Uterus (tissue), 4 donors: Measurements from ENCODE around the gene SNX9. TPM values are rescaled to one million over a fixed set of nuclear protein-coding genes. Genes with fewer than 3 reads are reported as not detected.

Source experiments
- DNase-seq, 2 donors: peaks; one replicate each; pipeline ENCODE4 v3.0.0-alpha.2; 2019 to 2020
- H3K27ac ChIP-seq, 2 donors: fragments of 200-600 bp; sonication (generic); 1 replicate in 1 of 2; 2 replicates in 1 of 2; pipeline ENCODE4 v1.5.1; 2016 to 2018
- H3K27me3 ChIP-seq, 2 donors: fragments of 200-600 bp; sonication (generic); one replicate each; pipeline ENCODE4 v1.5.1; 2018 to 2019; ENCODE audit warnings: control low read depth in 1 of 2
- H3K36me3 ChIP-seq, 2 donors: fragments of 200-600 bp; sonication (generic); one replicate each; pipeline ENCODE4 v1.5.1; 2019; ENCODE audit warnings: control low read depth in 1 of 2
- H3K4me1 ChIP-seq, 2 donors: fragments of 200-600 bp; sonication (generic); one replicate each; pipeline ENCODE4 v1.5.1; 2018 to 2019; ENCODE audit warnings: control low read depth in 1 of 2
- H3K4me3 ChIP-seq, 2 donors: fragments of 200-600 bp; sonication (generic); 1 replicate in 1 of 2; 2 replicates in 1 of 2; pipeline ENCODE4 v1.5.1; 2018 to 2019; ENCODE audit warnings: mild to moderate bottlenecking in 1 of 2
- H3K9me3 ChIP-seq, 2 donors: fragments of 200-600 bp; sonication (generic); one replicate each; pipeline ENCODE4 v1.5.1; 2019; ENCODE audit warnings: control low read depth in 1 of 2
- CTCF ChIP-seq, 4 experiments: fragments of 200-600 bp in 2 of 4; fragments of 450-650 bp in 2 of 4; sonication (generic) in 2 of 4; IDR thresholded peaks; one replicate each; pipeline ENCODE4 v1.5.1; 2016 to 2019; ENCODE audit warnings: antibody characterized with exemption in 4 of 4, mild to moderate bottlenecking in 2 of 4, moderate library complexity in 1 of 4
- POLR2A ChIP-seq, 2 donors: fragments of 450-650 bp; IDR thresholded peaks; one replicate each; pipeline ENCODE4 v1.6.1; 2016; ENCODE audit warnings: antibody characterized with exemption in 2 of 2, mild to moderate bottlenecking in 1 of 2, moderate library complexity in 1 of 2
- intact Hi-C: fragments of 100-400 bp; cut with DNase I; formaldehyde crosslinking; loops from one replicate; pipeline ENCODE4 v1.15.1; 2023; ENCODE audit warnings: low total_unique reads
- total RNA-seq, 4 donors: library from RNA; depleted of rRNA in 3 of 4; stranded (reverse); fragments of >200 nt in 3 of 4; gene quantifications; one replicate each; pipeline versions ENCODE4 v1.1.0 to v1.2.4, GENCODE V29; 2014 to 2023
- donor health status: DM: yes; HTN: yes; CAD: no.

SNX9 gene
- total RNA-seq, 4 donors from 2014 or later = 31.0 to 65.9 (median 50.5) TPM

DNA sequence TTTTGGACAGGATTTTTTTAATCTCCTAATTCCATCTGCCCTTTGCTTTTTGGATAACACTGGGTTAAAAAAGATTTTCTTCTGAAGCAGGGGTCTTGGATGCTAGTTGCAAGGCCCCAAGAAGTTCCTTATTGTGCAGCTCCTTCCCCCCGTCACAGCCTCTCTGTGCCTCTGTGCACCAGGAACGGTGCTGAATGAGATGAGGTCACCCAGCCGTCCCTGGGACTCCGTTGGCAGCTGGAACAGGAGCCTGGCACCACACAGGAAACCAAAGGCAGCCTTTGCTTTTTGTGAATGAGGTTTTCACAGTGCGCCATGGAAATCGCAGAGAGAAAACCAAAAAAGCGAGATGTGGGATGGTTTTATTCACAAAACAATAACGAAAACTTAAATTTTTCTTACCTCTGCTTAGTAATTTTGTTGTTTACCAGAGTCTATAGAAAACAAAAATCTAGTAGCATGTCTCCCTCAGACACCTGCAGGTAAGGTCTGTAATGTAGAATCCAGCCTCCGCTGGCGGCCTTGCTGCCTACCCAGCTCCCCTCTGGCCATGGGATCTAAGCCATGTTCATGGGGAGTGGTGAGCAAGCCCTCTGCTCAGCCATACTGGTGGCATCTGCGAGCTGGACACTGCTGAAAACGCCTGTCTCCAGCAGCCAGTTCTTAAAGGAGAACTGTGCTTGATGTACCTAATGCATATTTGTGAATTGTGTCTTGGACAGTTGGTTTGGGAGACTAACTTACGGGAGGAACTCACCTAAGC is 118.2 kb downstream of the SNX9 start:
- H3K4me3 ChIP-seq = no peak overlapping the region
- intact Hi-C loops = no loop called here
- H3K27ac ChIP-seq = no peak overlapping the region
- no peaks in the 10 kb centered on the region for H3K9me3 ChIP-seq
- no peak for DNase-seq
- TF ChIP-seq CTCF (IDR thresholded peaks at IDR 0.05) = no peak
- no peak for TF ChIP-seq POLR2A (IDR thresholded peaks at IDR 0.05)
- H3K4me1 ChIP-seq = no peaks in the 10 kb centered on the region
- H3K36me3 ChIP-seq = no peaks in the 10 kb centered on the region
- H3K27me3 ChIP-seq = no peaks in the 10 kb centered on the region

- TF ChIP-seq CTCF (IDR thresholded peaks at IDR 0.05) (no peak), POLR2A (IDR thresholded peaks at IDR 0.05) (no peak)
- DNase-seq = no peak
- Histone ChIP-seq H3K36me3 (no peaks in the 10 kb centered on the region), H3K27me3 (no peaks in the 10 kb centered on the region), H3K4me1 (no peaks in the 10 kb centered on the region), H3K9me3 (no peaks in the 10 kb centered on the region), H3K4me3 (no peak overlapping the region), H3K27ac (no peak overlapping the region)
- intact Hi-C loops = no loop called here
Measured at GRCh38 chr6:157942351-157942750, 119.3 kb downstream of the SNX9 start.

GRCh38 chr6:157943249-157943963 is 120.4 kb downstream of the SNX9 start:
- H3K27me3 ChIP-seq = no peaks in the 10 kb centered on the region
- intact Hi-C loops = no loop called here
- DNase-seq = no peak
- TF ChIP-seq POLR2A (IDR thresholded peaks at IDR 0.05) (no peak), CTCF (IDR thresholded peaks at IDR 0.05) (no peak)
- H3K36me3 ChIP-seq = no peaks in the 10 kb centered on the region
- no peaks in the 10 kb centered on the region for H3K9me3 ChIP-seq
- H3K27ac ChIP-seq = no peak overlapping the region
- no peaks in the 10 kb centered on the region for H3K4me1 ChIP-seq
- H3K4me3 ChIP-seq = no peak overlapping the region

DNA sequence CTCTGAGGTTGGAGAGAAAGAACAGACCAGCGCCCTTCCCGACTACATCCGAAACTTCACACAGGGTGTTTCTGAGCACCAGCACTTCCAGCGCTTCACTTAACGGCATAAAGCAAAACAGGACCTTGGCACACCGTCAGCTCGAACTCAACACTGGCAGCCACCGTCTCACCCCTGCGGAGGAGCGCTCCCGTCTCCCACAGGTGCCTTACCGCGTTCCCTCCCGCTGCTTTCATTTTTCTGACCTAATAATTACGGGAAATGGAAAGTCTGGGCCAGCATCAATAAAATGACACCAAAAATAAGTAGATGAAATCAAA is 120.9 kb downstream of the SNX9 start:
- Histone ChIP-seq H3K4me3 (no peak overlapping the region), H3K36me3 (no peaks in the 10 kb centered on the region), H3K27ac (no peak overlapping the region), H3K27me3 (no peaks in the 10 kb centered on the region), H3K4me1 (no peaks in the 10 kb centered on the region), H3K9me3 (no peaks in the 10 kb centered on the region)
- TF ChIP-seq POLR2A (IDR thresholded peaks at IDR 0.05) (no peak), CTCF (IDR thresholded peaks at IDR 0.05) (no peak)
- intact Hi-C loops = no loop called here
- peak in 1 of 2 donors; percentile 32 for DNase-seq
